Mesenchymal stem cell (in vitro differentiated cells and primary cell): ENCODE results near the gene ARL5C.

Source experiments
- DNase-seq: peaks from one replicate; pipeline ENCODE4 v3.0.0-alpha.2; 2013
- H2AFZ ChIP-seq: one replicate; pipeline ENCODE4 v1.6.1; 2013; ENCODE audit warnings: low read depth, mild to moderate bottlenecking, control low read depth, inconsistent platforms, low read length, moderate library complexity
- H2AK5ac ChIP-seq: 2 replicates; pipeline ENCODE4 v1.6.1; 2013; ENCODE audit warnings: low read length, moderate library complexity, mild to moderate bottlenecking, inconsistent platforms; ENCODE audit not compliant: severe bottlenecking
- H2BK120ac ChIP-seq: one replicate; pipeline ENCODE4 v1.6.1; 2013; ENCODE audit warnings: low read depth, mild to moderate bottlenecking, inconsistent platforms, low read length, moderate library complexity
- H2BK12ac ChIP-seq, 2 experiments: one replicate each; pipeline ENCODE4 v1.6.1; 2013; ENCODE audit warnings: inconsistent platforms in 2 of 2, low read length in 2 of 2, mild to moderate bottlenecking in 2 of 2, moderate library complexity in 2 of 2, control low read depth in 1 of 2
- H2BK15ac ChIP-seq: one replicate; pipeline ENCODE4 v1.6.1; 2013; ENCODE audit warnings: mild to moderate bottlenecking, low read depth, inconsistent platforms; ENCODE audit not compliant: poor library complexity, severe bottlenecking
- H2BK5ac ChIP-seq: 2 replicates; pipeline ENCODE4 v1.6.1; 2013; ENCODE audit warnings: low read depth, mild to moderate bottlenecking, low read length, control low read depth, inconsistent platforms; ENCODE audit not compliant: poor library complexity, severe bottlenecking
- H3K14ac ChIP-seq, 2 experiments: one replicate each; pipeline ENCODE4 v1.6.1; 2013; ENCODE audit warnings: inconsistent platforms in 2 of 2, low read length in 2 of 2, control low read depth in 1 of 2, mild to moderate bottlenecking in 1 of 2, moderate library complexity in 1 of 2
- H3K18ac ChIP-seq, 2 experiments: one replicate each; pipeline ENCODE4 v1.6.1; 2013; ENCODE audit warnings: inconsistent platforms in 2 of 2, low read length in 2 of 2, control low read depth in 1 of 2, low read depth in 1 of 2, mild to moderate bottlenecking in 1 of 2
- H3K23ac ChIP-seq, 2 experiments: one replicate each; pipeline ENCODE4 v1.6.1; 2013; ENCODE audit warnings: inconsistent platforms in 2 of 2, low read length in 2 of 2, mild to moderate bottlenecking in 2 of 2, moderate library complexity in 2 of 2, control low read depth in 1 of 2
- H3K27ac ChIP-seq: 2 replicates; pipeline ENCODE4 v1.5.1; 2013; ENCODE audit warnings: mild to moderate bottlenecking, moderate library complexity, low read length, control low read depth, inconsistent platforms; ENCODE audit not compliant: poor library complexity, severe bottlenecking
- H3K27me3 ChIP-seq, 2 experiments: 2 replicates each; pipeline versions ENCODE4 v1.6.1 to v1.7.0; 2013; ENCODE audit warnings: low read length in 2 of 2, mild to moderate bottlenecking in 2 of 2, moderate library complexity in 2 of 2, control low read depth in 1 of 2, inconsistent platforms in 1 of 2; ENCODE audit not compliant: control insufficient read depth in 1 of 2, insufficient read depth in 1 of 2
- H3K36me3 ChIP-seq, 2 experiments: 2 replicates each; pipeline versions ENCODE4 v1.6.1 to v1.7.0; 2013; ENCODE audit warnings: low read length in 2 of 2, control low read depth in 1 of 2, inconsistent platforms in 1 of 2, low read depth in 1 of 2, mild to moderate bottlenecking in 1 of 2; ENCODE audit not compliant: insufficient read depth in 2 of 2, control insufficient read depth in 1 of 2
- H3K4ac ChIP-seq, 2 experiments: one replicate each; pipeline ENCODE4 v1.6.1; 2013; ENCODE audit warnings: inconsistent platforms in 2 of 2, low read length in 2 of 2, mild to moderate bottlenecking in 2 of 2, moderate library complexity in 2 of 2, control low read depth in 1 of 2, low read depth in 1 of 2
- H3K4me1 ChIP-seq: 2 replicates; pipeline ENCODE4 v1.6.1; 2013; ENCODE audit warnings: low read depth, low read length, control low read depth; ENCODE audit not compliant: control insufficient read depth, insufficient read depth
- H3K4me2 ChIP-seq: 2 replicates; pipeline ENCODE4 v1.6.1; 2013; ENCODE audit warnings: low read length, mild to moderate bottlenecking, inconsistent platforms; ENCODE audit not compliant: poor library complexity, severe bottlenecking
- H3K4me3 ChIP-seq, 2 experiments: 2 replicates each; pipeline versions ENCODE4 v1.5.1 to v1.7.0; 2013; ENCODE audit warnings: low read length in 2 of 2, mild to moderate bottlenecking in 2 of 2, control low read depth in 1 of 2, low read depth in 1 of 2; ENCODE audit not compliant: insufficient read depth in 1 of 2
- H3K79me1 ChIP-seq: replicated peaks from 2 replicates; pipeline ENCODE4 v1.6.1; 2013; ENCODE audit warnings: mild to moderate bottlenecking, control low read depth, low read length, inconsistent platforms; ENCODE audit not compliant: poor library complexity, severe bottlenecking
- H3K9ac ChIP-seq: 2 replicates; pipeline ENCODE4 v1.7.0; 2013; ENCODE audit warnings: mild to moderate bottlenecking, low read length, moderate library complexity
- H3K9me3 ChIP-seq: 2 replicates; pipeline ENCODE4 v1.7.0; 2013; ENCODE audit warnings: mild to moderate bottlenecking, low read length; ENCODE audit not compliant: control insufficient read depth
- H4K8ac ChIP-seq: one replicate; pipeline ENCODE4 v1.6.1; 2013; ENCODE audit warnings: inconsistent platforms, mild to moderate bottlenecking, low read length, moderate library complexity
- H4K91ac ChIP-seq: one replicate; pipeline ENCODE4 v1.6.1; 2013; ENCODE audit warnings: mild to moderate bottlenecking, low read length, inconsistent platforms
- WGBS: methylation state at CpG from one replicate; pipeline ENCODE4 v1.1.7; 2013; ENCODE audit warnings: mixed read lengths; 5-methylcytosine and 5-hydroxymethylcytosine counted together

The ARL5C gene

DNA sequence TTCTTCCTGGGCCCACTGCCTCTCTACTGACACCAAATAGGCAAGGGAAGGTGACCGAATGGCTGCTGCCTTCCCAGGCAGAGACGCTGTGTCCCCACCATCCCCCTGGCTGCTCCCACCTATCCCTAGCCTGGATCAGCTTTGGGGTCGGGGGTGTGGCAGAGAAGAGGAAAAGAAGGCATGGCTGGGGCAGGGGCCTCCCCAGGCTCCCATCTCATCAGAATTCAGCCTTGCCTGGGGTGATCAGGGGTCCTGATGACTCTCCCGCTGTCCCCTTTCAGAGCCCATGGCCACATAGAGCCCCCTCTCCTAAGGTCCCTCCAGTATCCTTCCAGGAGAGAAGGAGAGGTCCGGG is 15.2 kb downstream of the ARL5C start:
- Histone ChIP-seq H2AK5ac (no peak overlapping the region), H3K23ac (no peak overlapping the region), H3K27ac (no peak overlapping the region), H2BK15ac (no peak overlapping the region), H3K27me3 (peaks cover 6 to 36% of the 10 kb centered on the region in 2 experiments), H3K9me3 (no peaks in the 10 kb centered on the region), H2BK5ac (no peak overlapping the region), H3K9ac (peak overlapping the region; percentile 76), H2AFZ (no peak overlapping the region), H2BK120ac (no peak overlapping the region), H4K8ac (no peak overlapping the region), H3K36me3 (no peaks in the 10 kb centered on the region), H2BK12ac (no peak overlapping the region), H3K18ac (no peak overlapping the region), H4K91ac (peak overlapping the region; percentile 32), H3K4me1 (peaks cover 19% of the 10 kb centered on the region), H3K4me3 (peak overlapping the region; percentile 51 to 83), H3K4ac (no peak overlapping the region), H3K79me1 (no peaks in the 10 kb centered on the region), H3K14ac (no peak overlapping the region), H3K4me2 (peak overlapping the region; percentile 94)
- WGBS = 71% methylated on average over 1 of the region's 5 CpGs
- no peak for DNase-seq

DNA sequence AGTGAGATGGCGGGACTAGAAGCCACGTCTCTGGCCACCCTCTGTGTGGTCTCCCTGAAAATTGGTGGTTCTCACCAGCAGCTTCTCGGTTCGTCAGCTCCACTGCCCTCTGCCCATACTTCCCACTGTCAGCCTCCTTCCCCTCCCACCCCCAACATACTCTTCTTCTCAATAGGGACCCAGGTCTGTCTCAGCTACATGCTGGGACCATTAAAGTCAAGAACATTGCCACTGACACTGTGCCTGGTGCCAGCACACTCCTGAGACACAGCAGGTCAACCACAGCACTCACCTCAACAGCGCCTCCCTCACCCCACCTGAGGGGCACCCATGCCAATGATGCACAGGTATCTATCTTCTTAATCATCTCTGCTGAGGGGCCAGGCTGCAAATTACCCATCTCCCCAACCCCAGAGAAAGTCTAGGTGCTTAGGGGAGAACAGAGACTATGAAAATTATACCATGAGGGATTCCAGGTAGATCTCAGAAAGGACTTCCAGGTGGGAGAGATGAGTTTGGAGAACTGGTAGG is 15.8 kb downstream of the ARL5C start:
- Histone ChIP-seq H3K9ac (peak overlapping the region; percentile 76), H3K23ac (no peak overlapping the region), H2AK5ac (no peak overlapping the region), H4K8ac (no peak overlapping the region), H3K4ac (no peak overlapping the region), H3K14ac (no peak overlapping the region), H2BK120ac (no peak overlapping the region), H4K91ac (peak overlapping the region; percentile 29), H3K4me3 (peak overlapping the region in 1 of 2 experiments; percentile 83), H2BK12ac (no peak overlapping the region), H3K79me1 (no peaks in the 10 kb centered on the region), H3K27ac (no peak overlapping the region), H2BK15ac (no peak overlapping the region), H3K4me2 (no peak overlapping the region), H3K4me1 (peaks cover 19% of the 10 kb centered on the region), H2BK5ac (no peak overlapping the region), H3K36me3 (no peaks in the 10 kb centered on the region), H2AFZ (no peak overlapping the region), H3K18ac (no peak overlapping the region), H3K27me3 (peaks cover 6 to 33% of the 10 kb centered on the region in 2 experiments), H3K9me3 (no peaks in the 10 kb centered on the region)
- WGBS = 70% methylated on average over 5 of the region's 5 CpGs
- no peak for DNase-seq

DNA sequence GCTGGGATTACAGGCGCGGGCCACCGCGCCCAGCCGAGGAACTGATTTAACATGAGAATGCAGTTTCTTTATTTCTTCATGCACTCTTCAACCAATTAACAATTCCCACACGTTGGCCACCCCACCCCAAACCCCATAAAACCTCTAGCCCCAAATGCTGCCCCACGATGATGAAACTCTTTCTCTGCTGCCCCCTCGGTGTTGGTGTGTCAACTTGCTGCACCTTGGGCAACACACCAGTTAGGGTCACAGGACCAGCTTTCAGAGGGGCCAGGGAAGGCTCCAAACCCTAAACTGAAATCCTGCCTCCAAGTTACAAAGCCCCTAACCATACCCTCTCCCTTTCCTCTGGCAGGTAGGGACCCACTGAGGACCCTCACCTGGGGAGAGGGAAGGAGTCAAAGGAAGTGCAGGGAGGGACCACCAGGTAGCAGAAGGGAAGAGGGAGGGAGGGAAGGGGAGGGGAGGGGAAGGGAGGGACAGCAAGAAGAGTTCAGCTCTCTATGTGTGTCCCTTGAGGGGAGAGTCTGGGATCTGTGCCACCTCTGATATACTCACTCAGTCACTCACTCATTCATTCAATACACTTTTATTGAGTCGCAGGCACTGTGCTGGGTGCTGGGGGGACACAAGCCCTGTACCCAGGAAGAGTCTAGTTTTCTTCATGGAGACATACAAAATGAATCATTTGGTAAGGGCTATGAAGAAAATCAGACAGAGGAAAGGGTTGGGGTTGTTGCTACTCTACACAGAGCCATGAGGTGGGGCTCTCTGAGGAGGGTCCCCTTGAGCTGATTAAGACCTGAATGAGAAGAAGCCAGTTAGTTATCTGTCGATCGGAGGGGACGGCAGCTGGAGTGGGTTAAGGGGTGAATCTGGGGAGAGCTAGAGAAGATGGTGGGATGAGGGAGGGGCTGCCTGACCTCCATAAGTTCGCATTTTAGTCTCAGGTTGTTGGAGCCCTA is 18.5 kb downstream of the ARL5C start:
- DNase-seq = no peak
- no peak overlapping the region for H3K4me2 ChIP-seq
- peaks cover 18% of the 10 kb centered on the region for H3K4me1 ChIP-seq
- no peak overlapping the region for H3K23ac ChIP-seq
- H3K36me3 ChIP-seq = no peaks in the 10 kb centered on the region
- no peak overlapping the region for H2AFZ ChIP-seq
- H3K79me1 ChIP-seq = no peaks in the 10 kb centered on the region
- H3K18ac ChIP-seq = no peak overlapping the region
- H3K4me3 ChIP-seq = no peak overlapping the region
- H2AK5ac ChIP-seq = no peak overlapping the region
- 65% methylated on average over 13 of the region's 13 CpGs for WGBS
- H2BK12ac ChIP-seq = no peak overlapping the region
- H2BK15ac ChIP-seq = no peak overlapping the region
- H3K9ac ChIP-seq = no peak overlapping the region
- H2BK120ac ChIP-seq = no peak overlapping the region
- no peak overlapping the region for H3K4ac ChIP-seq
- H2BK5ac ChIP-seq = no peak overlapping the region
- no peak overlapping the region for H3K27ac ChIP-seq
- no peak overlapping the region for H4K8ac ChIP-seq
- no peak overlapping the region for H4K91ac ChIP-seq
- H3K14ac ChIP-seq = no peak overlapping the region
- peaks cover 6 to 33% of the 10 kb centered on the region in 2 experiments for H3K27me3 ChIP-seq
- no peaks in the 10 kb centered on the region for H3K9me3 ChIP-seq

DNA sequence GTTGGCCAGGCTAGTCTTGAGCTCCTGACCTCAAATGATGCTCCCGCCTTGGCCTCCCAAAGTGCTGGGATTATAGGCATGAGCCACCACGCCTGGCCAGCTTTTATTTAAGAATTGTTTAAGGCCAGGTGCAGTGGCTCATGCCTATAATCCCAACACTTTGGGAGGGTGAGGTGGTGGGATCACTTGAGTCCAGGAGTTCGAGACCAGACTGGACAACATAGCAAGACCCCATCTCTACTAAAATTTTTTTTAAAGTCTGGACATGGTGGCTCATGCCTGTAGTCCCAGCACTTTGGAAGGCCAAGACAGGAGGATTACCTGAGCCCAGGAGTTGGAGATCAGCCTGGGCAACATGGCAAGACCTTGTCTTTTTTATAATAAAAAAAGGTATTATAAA is 19.7 kb downstream of the ARL5C start:
- peaks cover 10% of the 10 kb centered on the region for H3K4me1 ChIP-seq
- H3K14ac ChIP-seq = no peak overlapping the region
- no peaks in the 10 kb centered on the region for H3K36me3 ChIP-seq
- H3K4me3 ChIP-seq = no peak overlapping the region
- H3K4ac ChIP-seq = no peak overlapping the region
- no peak overlapping the region for H3K27ac ChIP-seq
- no peaks in the 10 kb centered on the region for H3K79me1 ChIP-seq
- no peak overlapping the region for H3K18ac ChIP-seq
- no peak overlapping the region for H2AK5ac ChIP-seq
- H3K27me3 ChIP-seq = peaks cover 6 to 28% of the 10 kb centered on the region in 2 experiments
- WGBS = 89% methylated on average over 3 of the region's 3 CpGs
- H3K9ac ChIP-seq = no peak overlapping the region
- H3K9me3 ChIP-seq = no peaks in the 10 kb centered on the region
- no peak overlapping the region for H2BK120ac ChIP-seq
- no peak overlapping the region for H2BK12ac ChIP-seq
- H2BK15ac ChIP-seq = no peak overlapping the region
- no peak overlapping the region for H4K91ac ChIP-seq
- DNase-seq = no peak
- no peak overlapping the region for H2AFZ ChIP-seq
- no peak overlapping the region for H4K8ac ChIP-seq
- no peak overlapping the region for H3K4me2 ChIP-seq
- no peak overlapping the region for H2BK5ac ChIP-seq
- H3K23ac ChIP-seq = no peak overlapping the region
